Measurements from ENCODE around the gene MLYCD. TPM values are rescaled to one million over a fixed set of nuclear protein-coding genes. Genes with fewer than 3 reads are reported as not detected.
"Not testable (repeated sequence)": the region's sequence is repeated elsewhere in the genome, so short reads cannot be mapped to it uniquely, and the experiment has no call there.

The MLYCD gene
- total and polyA plus RNA-seq, 2 donors (not counting 1 experiment from before 2014, with no cell fraction given): 2.3 to 17.1 TPM

DNA sequence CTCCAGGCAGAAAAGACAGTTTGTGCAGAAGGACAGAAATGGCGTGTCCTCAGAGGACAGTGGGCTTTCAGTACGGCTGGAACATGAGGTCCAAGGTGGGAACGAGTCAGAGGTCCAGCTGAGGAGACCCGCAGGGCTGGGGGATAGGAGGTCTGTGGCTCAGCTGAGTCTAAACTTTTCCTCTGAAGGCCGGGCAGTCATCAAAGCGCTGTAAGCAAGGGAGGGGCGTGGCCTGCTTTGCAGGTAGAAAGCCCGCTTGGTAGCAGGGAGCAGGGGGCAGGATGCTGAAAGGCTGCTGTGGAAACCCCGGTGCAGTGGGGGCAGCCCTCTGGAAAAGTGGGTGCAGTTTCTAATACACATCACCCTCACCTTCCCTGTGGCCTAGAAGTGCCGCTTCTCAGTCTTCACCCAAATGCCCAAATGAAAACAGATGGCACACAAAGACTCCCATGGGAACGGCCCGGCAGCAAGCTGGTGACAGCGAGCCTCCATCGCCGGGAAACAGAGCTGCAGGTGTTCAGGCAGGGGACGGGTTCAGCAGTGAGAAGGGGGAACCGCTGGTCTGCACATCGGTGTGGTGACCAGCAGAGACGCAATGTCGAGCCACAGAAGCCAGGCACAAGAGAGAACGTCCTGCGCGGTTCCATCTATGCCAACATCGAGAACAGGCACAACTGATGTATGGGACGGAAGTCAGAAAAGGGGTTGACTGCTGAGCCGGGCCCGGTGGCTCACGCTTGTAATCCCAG lies 41.9 kb downstream of the MLYCD start:
- H3K27ac Mint-ChIP-seq: no peak overlapping the region
- H3K9me3 ChIP-seq (ENCODE audit: control extremely low read depth in 1 of 3, control insufficient read depth in 2 of 3, insufficient read depth in 1 of 3, low read length in 2 of 3): no peaks in the 10 kb centered on the region
- no peak overlapping the region for H3K27ac ChIP-seq (ENCODE audit: low read length in 2 of 2)
- no peaks in the 10 kb centered on the region for H3K79me2 ChIP-seq (ENCODE audit: control insufficient read depth, insufficient read depth, low read length)
- no peaks in the 10 kb centered on the region for H3K4me1 ChIP-seq (ENCODE audit: control insufficient read depth in 2 of 2, insufficient read depth in 2 of 2, low read length in 2 of 2)
- ChIA-PET CTCF (interaction anchor here (0.9 kb wide), 1 partner anchor 16 kb away, joined by 3 read pairs; no protein-coding TSS in a partner anchor), POLR2A (no interaction called here)
- H3K27me3 Mint-ChIP-seq: peaks cover 7% of the 10 kb centered on the region
- no peaks in the 10 kb centered on the region for H3K36me3 ChIP-seq (replicated peaks in 1 of 2; ENCODE audit: control extremely low read depth in 1 of 2, control insufficient read depth in 1 of 2, extremely low read depth in 1 of 2, insufficient read depth in 2 of 2, low read length in 1 of 2)
- ATAC-seq (ENCODE audit: low read depth) (no peak), DNase-seq (no peak)
- H2AFZ ChIP-seq (ENCODE audit: insufficient read depth, low read depth, low read length, poor library complexity, severe bottlenecking): no peak overlapping the region
- H3K4me3 Mint-ChIP-seq: no peak overlapping the region
- intact Hi-C loops (cut with micrococcal nuclease): no loop called here
- no peak overlapping the region for H3K4me3 ChIP-seq (ENCODE audit: control extremely low read depth in 1 of 5, extremely low read depth in 1 of 5, insufficient read depth in 1 of 5, low read depth in 2 of 5, low read length in 4 of 5)
- no peak overlapping the region for H3K9ac ChIP-seq (ENCODE audit: low read length)
- H3K9me3 Mint-ChIP-seq (ENCODE audit: insufficient read depth): no peaks in the 10 kb centered on the region
- no peaks in the 10 kb centered on the region for H4K20me1 ChIP-seq (ENCODE audit: control insufficient read depth, insufficient read depth, low read length, poor library complexity, severe bottlenecking)
- no peak overlapping the region for H3K4me2 ChIP-seq (replicated peaks; ENCODE audit: low read depth, low read length, poor library complexity, severe bottlenecking)
- H3K4me1 Mint-ChIP-seq: peaks cover 4% of the 10 kb centered on the region
- H3K27me3 ChIP-seq (replicated peaks in 1 of 4; ENCODE audit: control extremely low read depth in 1 of 4, control insufficient read depth in 3 of 4, insufficient read depth in 4 of 4, low read length in 3 of 4): no peaks in the 10 kb centered on the region
- TF ChIP-seq, protein P1, sequence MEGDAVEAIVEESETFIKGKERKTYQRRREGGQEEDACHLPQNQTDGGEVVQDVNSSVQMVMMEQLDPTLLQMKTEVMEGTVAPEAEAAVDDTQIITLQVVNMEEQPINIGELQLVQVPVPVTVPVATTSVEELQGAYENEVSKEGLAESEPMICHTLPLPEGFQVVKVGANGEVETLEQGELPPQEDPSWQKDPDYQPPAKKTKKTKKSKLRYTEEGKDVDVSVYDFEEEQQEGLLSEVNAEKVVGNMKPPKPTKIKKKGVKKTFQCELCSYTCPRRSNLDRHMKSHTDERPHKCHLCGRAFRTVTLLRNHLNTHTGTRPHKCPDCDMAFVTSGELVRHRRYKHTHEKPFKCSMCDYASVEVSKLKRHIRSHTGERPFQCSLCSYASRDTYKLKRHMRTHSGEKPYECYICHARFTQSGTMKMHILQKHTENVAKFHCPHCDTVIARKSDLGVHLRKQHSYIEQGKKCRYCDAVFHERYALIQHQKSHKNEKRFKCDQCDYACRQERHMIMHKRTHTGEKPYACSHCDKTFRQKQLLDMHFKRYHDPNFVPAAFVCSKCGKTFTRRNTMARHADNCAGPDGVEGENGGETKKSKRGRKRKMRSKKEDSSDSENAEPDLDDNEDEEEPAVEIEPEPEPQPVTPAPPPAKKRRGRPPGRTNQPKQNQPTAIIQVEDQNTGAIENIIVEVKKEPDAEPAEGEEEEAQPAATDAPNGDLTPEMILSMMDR (IDR thresholded peaks at IDR 0.05): no peak
- no peak for TF ChIP-seq EZH2 (IDR thresholded peaks at IDR 0.05; ENCODE audit: borderline replicate concordance, insufficient read depth, low read depth, low read length, poor library complexity, severe bottlenecking)
- WGBS (ENCODE audit: insufficient coverage): 73% methylated on average over 26 of the region's 28 CpGs

DNA sequence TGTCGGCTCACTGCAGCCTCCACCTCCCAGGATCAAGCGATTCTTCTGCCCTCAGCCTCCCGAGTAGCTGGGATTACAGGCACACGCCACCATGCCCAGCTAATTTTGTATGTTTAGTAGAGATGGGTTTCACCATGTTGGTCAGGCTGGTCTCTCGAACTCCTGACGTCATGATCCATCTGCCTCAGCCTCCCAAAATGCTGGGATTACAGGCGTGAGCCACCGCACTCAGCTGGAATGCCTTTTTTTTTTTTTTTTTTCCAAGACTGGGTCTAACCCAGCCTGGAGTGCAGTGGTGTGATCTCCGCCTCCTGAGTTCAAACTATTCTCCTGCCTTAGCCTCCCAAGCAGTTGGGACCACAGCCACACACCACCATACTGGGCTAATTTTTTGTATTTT lies 42.6 kb downstream of the MLYCD start:
- POLR2A ChIA-PET, CTCF ChIA-PET, H3K27ac Mint-ChIP-seq: not testable (repeated sequence)

More for the DNA sequence above, 42.6 kb downstream of the MLYCD start:
- H3K4me1 ChIP-seq (ENCODE audit: control insufficient read depth in 2 of 2, insufficient read depth in 2 of 2, low read length in 2 of 2); H3K36me3 ChIP-seq (replicated peaks in 1 of 2; ENCODE audit: control extremely low read depth in 1 of 2, control insufficient read depth in 1 of 2, extremely low read depth in 1 of 2, insufficient read depth in 2 of 2, low read length in 1 of 2); H4K20me1 ChIP-seq (ENCODE audit: control insufficient read depth, insufficient read depth, low read length, poor library complexity, severe bottlenecking); H3K79me2 ChIP-seq (ENCODE audit: control insufficient read depth, insufficient read depth, low read length); H3K9ac ChIP-seq (ENCODE audit: low read length); ATAC-seq (ENCODE audit: low read depth); H3K27me3 Mint-ChIP-seq; DNase-seq; H3K9me3 Mint-ChIP-seq (ENCODE audit: insufficient read depth); H3K4me3 Mint-ChIP-seq; H3K27ac ChIP-seq (ENCODE audit: low read length in 2 of 2); intact Hi-C loops (cut with micrococcal nuclease); H3K27me3 ChIP-seq (replicated peaks in 1 of 4; ENCODE audit: control extremely low read depth in 1 of 4, control insufficient read depth in 3 of 4, insufficient read depth in 4 of 4, low read length in 3 of 4); H3K9me3 ChIP-seq (ENCODE audit: control extremely low read depth in 1 of 3, control insufficient read depth in 2 of 3, insufficient read depth in 1 of 3, low read length in 2 of 3); H3K4me1 Mint-ChIP-seq; H3K4me2 ChIP-seq (replicated peaks; ENCODE audit: low read depth, low read length, poor library complexity, severe bottlenecking); H3K4me3 ChIP-seq (ENCODE audit: control extremely low read depth in 1 of 5, extremely low read depth in 1 of 5, insufficient read depth in 1 of 5, low read depth in 2 of 5, low read length in 4 of 5); H2AFZ ChIP-seq (ENCODE audit: insufficient read depth, low read depth, low read length, poor library complexity, severe bottlenecking): not testable (repeated sequence)
- 92% methylated on average over 5 of the region's 9 CpGs for WGBS (ENCODE audit: insufficient coverage)

Data from B cell (primary cell).